Activated naive CD8-positive, alpha-beta T cell treated with anti-CD3 and anti-CD28 coated beads, Interleukin-2, amount 10 ng/mL, durations not matched to agents 7 days and 5 days (primary cell): Measurements from ENCODE around the gene FAM168B. TPM values are rescaled to one million over a fixed set of nuclear protein-coding genes. Genes with fewer than 3 reads are reported as not detected.

Experiments
- ATAC-seq: fragments of 150-1000 bp; cut with Tn5 transposase; one replicate; pipeline ENCODE4 v1.10.0; 2021; ENCODE audit warnings: low read depth, moderate library complexity
- POLR2A ChIA-PET: fragments of 350-600 bp; sonication (Branson Sonifier 250); formaldehyde crosslinking; loops from one replicate; lab custom pipeline; 2021; ENCODE audit warnings: antibody characterized with exemption; lab: Charles Lee
- DNase-seq: peaks from one replicate; pipeline ENCODE4 v3.0.0; 2021
- H3K27ac Mint-ChIP-seq: one replicate; pipeline ENCODE4 v1.8.0; 2022; ENCODE audit warnings: mild to moderate bottlenecking, mixed read lengths
- H3K27me3 Mint-ChIP-seq: one replicate; pipeline ENCODE4 v1.8.0; 2022; ENCODE audit warnings: mild to moderate bottlenecking, moderate library complexity, mixed read lengths
- H3K36me3 Mint-ChIP-seq: one replicate; pipeline ENCODE4 v1.8.0; 2021; ENCODE audit warnings: mild to moderate bottlenecking, mixed read lengths
- H3K4me1 Mint-ChIP-seq: one replicate; pipeline ENCODE4 v1.8.0; 2021; ENCODE audit warnings: mixed read lengths
- H3K4me3 Mint-ChIP-seq: one replicate; pipeline ENCODE4 v1.8.0; 2022; ENCODE audit warnings: mild to moderate bottlenecking, moderate library complexity, mixed read lengths
- H3K9me3 Mint-ChIP-seq: one replicate; pipeline ENCODE4 v1.8.0; 2021; ENCODE audit warnings: mixed read lengths
- total RNA-seq, 2 experiments: library from RNA; stranded (reverse); gene quantifications; one replicate each; pipeline ENCODE4 v1.2.3, GENCODE V29; 2021

The FAM168B gene
- total RNA-seq, 2 experiments from 2014 or later: 63.0 to 67.9 TPM

DNA sequence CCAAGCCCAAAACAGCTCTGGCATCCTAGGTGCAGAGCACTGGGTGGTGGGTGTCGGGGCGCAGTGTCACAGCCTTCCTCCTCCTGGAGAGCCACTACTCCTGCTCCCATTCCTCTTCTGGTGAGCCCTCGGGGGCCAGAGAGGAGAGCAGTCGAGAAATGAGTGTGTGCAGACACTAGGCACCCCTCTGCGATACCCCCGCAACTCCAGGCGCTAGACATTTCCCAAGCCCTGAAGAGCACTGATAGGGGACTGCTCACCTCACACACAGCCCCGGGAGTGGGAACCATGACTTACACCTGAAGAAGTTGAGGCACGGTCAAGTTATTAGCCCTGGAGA lies 54.2 kb downstream of the FAM168B start:
- POLR2A ChIA-PET: no interaction called here

DNA sequence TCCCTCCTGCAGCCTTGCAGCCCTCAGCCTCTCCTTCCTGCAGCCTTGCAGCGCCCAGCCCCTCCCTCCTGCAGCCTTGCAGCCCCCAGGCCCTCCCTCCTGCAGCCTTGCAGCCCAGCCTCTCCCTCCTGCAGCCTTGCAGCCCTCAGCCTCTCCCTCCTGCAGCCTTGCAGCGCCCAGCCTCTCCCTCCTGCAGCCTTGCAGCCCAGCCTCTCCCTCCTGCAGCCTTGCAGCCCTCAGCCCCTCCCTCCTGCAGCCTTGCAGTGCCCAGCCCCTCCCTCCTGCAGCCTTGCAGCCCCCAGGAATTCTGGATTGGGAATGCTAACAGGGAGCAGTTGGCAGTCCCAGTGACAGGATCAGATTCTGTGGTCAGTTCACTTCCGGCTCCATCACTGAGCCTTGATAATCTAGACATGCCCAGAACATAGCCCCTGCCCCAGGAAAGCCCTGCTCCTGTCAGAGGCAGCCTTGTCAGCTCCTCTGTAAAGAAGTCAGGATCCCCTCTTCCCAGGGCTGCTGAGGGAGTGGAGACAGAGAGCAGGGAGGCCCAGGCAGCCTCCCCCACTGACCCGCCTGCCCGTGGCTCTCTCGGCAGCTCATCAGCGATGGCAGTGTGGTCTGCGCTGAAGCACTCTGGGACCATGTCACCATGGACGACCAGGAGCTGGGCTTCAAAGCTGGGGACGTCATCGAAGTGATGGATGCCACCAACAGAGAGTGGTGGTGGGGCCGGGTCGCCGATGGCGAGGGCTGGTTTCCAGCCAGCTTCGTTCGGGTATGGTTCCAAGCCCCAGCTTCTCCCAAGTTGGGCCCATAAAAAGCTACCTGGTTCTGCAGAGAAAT lies 54.8 kb downstream of the FAM168B start:
- DNase-seq (no peak), ATAC-seq (no peak)
- no peak overlapping the region for H3K27ac Mint-ChIP-seq
- H3K4me3 Mint-ChIP-seq: no peak overlapping the region
- H3K4me1 Mint-ChIP-seq: peaks cover 17% of the 10 kb centered on the region
- no peaks in the 10 kb centered on the region for H3K9me3 Mint-ChIP-seq
- H3K27me3 Mint-ChIP-seq: peaks cover 18% of the 10 kb centered on the region
- peaks cover 3% of the 10 kb centered on the region for H3K36me3 Mint-ChIP-seq
- POLR2A ChIA-PET: interaction anchor here (1.2 kb wide), 1 partner anchor 21 kb away, joined by 3 read pairs; no protein-coding TSS in a partner anchor

More for the DNA sequence above, 54.2 kb downstream of the FAM168B start:
- no peak for DNase-seq
- Mint-ChIP-seq H3K4me1 (peaks cover 17% of the 10 kb centered on the region), H3K27ac (no peak overlapping the region), H3K36me3 (peaks cover 3% of the 10 kb centered on the region), H3K9me3 (no peaks in the 10 kb centered on the region), H3K27me3 (peaks cover 12% of the 10 kb centered on the region), H3K4me3 (peak overlapping the region; percentile 83)
- no peak for ATAC-seq

GRCh38 chr2:131037398-131038257 lies 55.6 kb downstream of the FAM168B start:
- H3K27me3 Mint-ChIP-seq: peaks cover 27% of the 10 kb centered on the region
- H3K27ac Mint-ChIP-seq: no peak overlapping the region
- no peak for DNase-seq
- H3K9me3 Mint-ChIP-seq: no peaks in the 10 kb centered on the region
- no peak for ATAC-seq
- H3K36me3 Mint-ChIP-seq: peaks cover 3% of the 10 kb centered on the region
- peaks cover 17% of the 10 kb centered on the region for H3K4me1 Mint-ChIP-seq
- H3K4me3 Mint-ChIP-seq: no peak overlapping the region
- POLR2A ChIA-PET: interaction anchor here (0.9 to 1.2 kb wide), 2 partner anchors 20 to 27 kb away, joined by 3 read pairs; no protein-coding TSS in a partner anchor

GRCh38 chr2:131036696-131037397 lies 56.4 kb downstream of the FAM168B start:
- POLR2A ChIA-PET: interaction anchor here (0.9 kb wide), 1 partner anchor 26 kb away, joined by 3 read pairs; no protein-coding TSS in a partner anchor
- no peak for DNase-seq
- H3K36me3 Mint-ChIP-seq: peaks cover 3% of the 10 kb centered on the region
- no peak overlapping the region for H3K4me3 Mint-ChIP-seq
- peaks cover 33% of the 10 kb centered on the region for H3K27me3 Mint-ChIP-seq
- H3K4me1 Mint-ChIP-seq: peaks cover 13% of the 10 kb centered on the region
- H3K27ac Mint-ChIP-seq: no peak overlapping the region
- ATAC-seq: no peak
- H3K9me3 Mint-ChIP-seq: no peaks in the 10 kb centered on the region

GRCh38 chr2:131036269-131036668 lies 57.0 kb downstream of the FAM168B start:
- Mint-ChIP-seq H3K9me3 (no peaks in the 10 kb centered on the region), H3K36me3 (peaks cover 3% of the 10 kb centered on the region), H3K4me1 (peaks cover 8% of the 10 kb centered on the region), H3K4me3 (no peak overlapping the region), H3K27me3 (peaks cover 33% of the 10 kb centered on the region), H3K27ac (no peak overlapping the region)
- POLR2A ChIA-PET: no interaction called here
- DNase-seq (no peak), ATAC-seq (no peak)

- POLR2A ChIA-PET: no interaction called here
- Mint-ChIP-seq H3K36me3 (no peaks in the 10 kb centered on the region), H3K4me3 (peak overlapping the region; percentile 19), H3K9me3 (no peaks in the 10 kb centered on the region), H3K27me3 (peaks cover 33% of the 10 kb centered on the region), H3K4me1 (peaks cover 3% of the 10 kb centered on the region), H3K27ac (no peak overlapping the region)
- DNase-seq (no peak), ATAC-seq (no peak)
These were observed 57.4 kb downstream of the FAM168B start for GRCh38 chr2:131035826-131036231.

DNA sequence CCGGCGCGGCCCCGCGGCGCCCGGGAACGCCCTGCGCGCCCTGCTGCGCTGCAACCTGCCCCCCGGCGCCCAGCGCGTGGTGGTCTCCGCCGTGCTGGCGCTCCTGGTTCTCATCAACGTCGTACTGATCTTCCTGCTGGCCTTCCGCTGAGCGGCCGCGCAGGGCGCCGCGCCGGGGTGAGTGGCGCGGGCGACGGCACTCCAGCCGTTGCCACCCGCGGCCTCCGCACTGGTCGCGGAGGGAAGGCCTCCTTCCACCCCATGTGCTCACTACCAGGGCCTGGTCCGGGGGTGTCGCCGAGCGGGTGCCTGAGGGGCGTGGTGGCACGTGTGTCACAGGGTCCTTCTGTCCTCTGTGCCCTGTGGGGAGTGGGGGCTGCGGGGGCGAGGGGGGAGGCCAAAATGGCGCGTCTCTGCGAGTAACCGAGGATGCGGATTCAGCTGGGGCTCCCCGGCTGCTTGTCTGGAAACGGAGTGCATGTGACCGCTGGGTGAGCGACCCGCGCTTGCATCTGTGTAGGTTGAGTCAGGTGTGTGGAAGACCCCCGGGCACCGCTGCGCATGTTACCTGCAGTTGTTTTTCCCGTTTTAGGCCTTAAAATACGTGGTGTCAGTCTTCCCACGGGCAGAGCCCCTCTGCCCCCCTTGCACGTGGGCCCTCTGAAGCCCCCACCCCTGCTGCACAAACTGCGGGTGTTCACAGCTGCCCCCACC lies 58.0 kb downstream of the FAM168B start:
- H3K4me3 Mint-ChIP-seq: peak overlapping the region; percentile 50
- H3K4me1 Mint-ChIP-seq: peaks cover 3% of the 10 kb centered on the region
- H3K9me3 Mint-ChIP-seq: no peaks in the 10 kb centered on the region
- H3K27me3 Mint-ChIP-seq: peaks cover 36% of the 10 kb centered on the region
- no peak for DNase-seq
- ATAC-seq: peak; percentile 18
- H3K36me3 Mint-ChIP-seq: no peaks in the 10 kb centered on the region
- no peak overlapping the region for H3K27ac Mint-ChIP-seq
- POLR2A ChIA-PET: no interaction called here

- peak overlapping the region; percentile 56 for H3K4me3 Mint-ChIP-seq
- ATAC-seq: peak; percentile 60
- H3K27me3 Mint-ChIP-seq: peaks cover 39% of the 10 kb centered on the region
- H3K4me1 Mint-ChIP-seq: peaks cover 1% of the 10 kb centered on the region
- H3K27ac Mint-ChIP-seq: peak overlapping the region; percentile 25
- H3K36me3 Mint-ChIP-seq: no peaks in the 10 kb centered on the region
- POLR2A ChIA-PET: no interaction called here
- no peaks in the 10 kb centered on the region for H3K9me3 Mint-ChIP-seq
- DNase-seq: no peak
These were observed 58.9 kb downstream of the FAM168B start for GRCh38 chr2:131034122-131035051.

GRCh38 chr2:131033786-131034121 lies 59.5 kb downstream of the FAM168B start:
- Mint-ChIP-seq H3K27me3 (peaks cover 39% of the 10 kb centered on the region), H3K27ac (no peak overlapping the region)

GRCh38 chr2:131032393-131032836 lies 60.8 kb downstream of the FAM168B start:
- POLR2A ChIA-PET: interaction anchor here (0.8 to 1.5 kb wide), 4 partner anchors 9 to 235 kb away, joined by 3 to 7 read pairs (median 4); no protein-coding TSS in a partner anchor
- peaks cover 1% of the 10 kb centered on the region for H3K4me1 Mint-ChIP-seq

More at GRCh38 chr2:131033786-131034121, 59.5 kb downstream of the FAM168B start:
- POLR2A ChIA-PET: interaction anchor here (1.1 kb wide), 1 partner anchor 237 kb away, joined by 7 read pairs; no protein-coding TSS in a partner anchor
- Mint-ChIP-seq H3K36me3 (no peaks in the 10 kb centered on the region), H3K4me1 (peaks cover 1% of the 10 kb centered on the region), H3K9me3 (no peaks in the 10 kb centered on the region), H3K4me3 (peak overlapping the region; percentile 56)
- DNase-seq: no peak
- no peak for ATAC-seq

GRCh38 chr2:131031875-131032274 lies 61.4 kb downstream of the FAM168B start:
- H3K4me1 Mint-ChIP-seq: peaks cover 1% of the 10 kb centered on the region
- no peaks in the 10 kb centered on the region for H3K36me3 Mint-ChIP-seq
- H3K4me3 Mint-ChIP-seq: no peak overlapping the region
- DNase-seq (no peak), ATAC-seq (no peak)
- H3K27ac Mint-ChIP-seq: no peak overlapping the region
- POLR2A ChIA-PET: interaction anchor here (1.5 kb wide), 1 partner anchor 10 kb away, joined by 6 read pairs; no protein-coding TSS in a partner anchor
- H3K27me3 Mint-ChIP-seq: peaks cover 47% of the 10 kb centered on the region
- peaks cover 7% of the 10 kb centered on the region for H3K9me3 Mint-ChIP-seq

More at GRCh38 chr2:131032393-131032836, 60.8 kb downstream of the FAM168B start:
- DNase-seq: no peak
- H3K4me3 Mint-ChIP-seq: no peak overlapping the region
- no peaks in the 10 kb centered on the region for H3K36me3 Mint-ChIP-seq
- peaks cover 3% of the 10 kb centered on the region for H3K9me3 Mint-ChIP-seq
- H3K27me3 Mint-ChIP-seq: peaks cover 43% of the 10 kb centered on the region
- no peak overlapping the region for H3K27ac Mint-ChIP-seq
- ATAC-seq: no peak
